Measurements from ENCODE around the gene DNASE2. TPM values are rescaled to one million over a fixed set of nuclear protein-coding genes. Genes with fewer than 3 reads are reported as not detected.

The DNASE2 gene
- polyA plus RNA-seq, 1 donor from 2014 or later, result 49.6 TPM

- H3K9me3 Mint-ChIP-seq, result peaks cover 0 to 9% (median 0%) of the 10 kb centered on the region in 3 donors
- H3K27ac Mint-ChIP-seq, result peak overlapping the region; percentile 98 to 100 (median 99)
- H3K4me1 Mint-ChIP-seq, result peaks cover 10 to 11% (median 11%) of the 10 kb centered on the region in 3 donors
- peak overlapping the region; percentile 89 to 96 (median 92) for H3K4me3 Mint-ChIP-seq
- H3K27me3 Mint-ChIP-seq, result no peaks in the 10 kb centered on the region
- H3K36me3 Mint-ChIP-seq, result peaks cover 3% of the 10 kb centered on the region
Observed at GRCh38 chr19:12880551-12881171, 588 bp downstream of the DNASE2 start.

- Mint-ChIP-seq H3K27ac (peak overlapping the region in 1 of 3 donors; percentile 60), H3K9me3 (peaks cover 3 to 4% (median 4%) of the 10 kb centered on the region in 3 donors), H3K4me3 (no peak overlapping the region), H3K36me3 (peaks cover 8% of the 10 kb centered on the region), H3K4me1 (peaks cover 0 to 9% (median 4%) of the 10 kb centered on the region in 3 donors), H3K27me3 (no peaks in the 10 kb centered on the region)
Observed at GRCh38 chr19:12875086-12875485, 6.2 kb downstream of the DNASE2 start.

- H3K4me3 Mint-ChIP-seq, result no peak overlapping the region
- no peaks in the 10 kb centered on the region for H3K27me3 Mint-ChIP-seq
- no peak overlapping the region for H3K27ac Mint-ChIP-seq
Observed at GRCh38 chr19:12873891-12874745, 7.1 kb downstream of the DNASE2 start.

GRCh38 chr19:12872941-12873890 is 8.0 kb downstream of the DNASE2 start:
- H3K27ac Mint-ChIP-seq, result peak overlapping the region in 1 of 3 donors; percentile 64

More at GRCh38 chr19:12873891-12874745, 7.1 kb downstream of the DNASE2 start:
- Mint-ChIP-seq H3K36me3 (peaks cover 9% of the 10 kb centered on the region), H3K4me1 (peaks cover 0 to 5% (median 3%) of the 10 kb centered on the region in 3 donors), H3K9me3 (peaks cover 3 to 4% (median 4%) of the 10 kb centered on the region in 3 donors)

GRCh38 chr19:12872255-12872654 is 9.0 kb downstream of the DNASE2 start:
- peak overlapping the region in 1 of 3 donors; percentile 64 for H3K27ac Mint-ChIP-seq
- peaks cover under 1 to 5% (median 4%) of the 10 kb centered on the region in 3 donors for H3K4me1 Mint-ChIP-seq
- no peaks in the 10 kb centered on the region for H3K27me3 Mint-ChIP-seq
- peaks cover 6% of the 10 kb centered on the region for H3K36me3 Mint-ChIP-seq
- H3K4me3 Mint-ChIP-seq, result peak overlapping the region in 1 of 4 donors; percentile 37
- H3K9me3 Mint-ChIP-seq, result peaks cover 3 to 4% (median 4%) of the 10 kb centered on the region in 3 donors

More at GRCh38 chr19:12872941-12873890, 8.0 kb downstream of the DNASE2 start:
- Mint-ChIP-seq H3K9me3 (peaks cover 3 to 4% (median 4%) of the 10 kb centered on the region in 3 donors), H3K4me3 (peak overlapping the region in 3 of 4 donors; percentile 8 to 73 (median 30)), H3K4me1 (peaks cover 0 to 5% (median 3%) of the 10 kb centered on the region in 3 donors), H3K27me3 (no peaks in the 10 kb centered on the region), H3K36me3 (peaks cover 9% of the 10 kb centered on the region)

- peaks cover 3 to 4% (median 4%) of the 10 kb centered on the region in 3 donors for H3K9me3 Mint-ChIP-seq
- peaks cover 3% of the 10 kb centered on the region for H3K27me3 Mint-ChIP-seq
- peaks cover 6% of the 10 kb centered on the region for H3K36me3 Mint-ChIP-seq
- H3K4me1 Mint-ChIP-seq, result peaks cover 4 to 8% (median 6%) of the 10 kb centered on the region in 3 donors
- peak overlapping the region in 1 of 4 donors; percentile 37 for H3K4me3 Mint-ChIP-seq
- H3K27ac Mint-ChIP-seq, result peak overlapping the region in 2 of 3 donors; percentile 39 to 64
Observed at GRCh38 chr19:12871681-12872080, 9.6 kb downstream of the DNASE2 start.

- peak overlapping the region in 1 of 4 donors; percentile 14 for H3K4me3 Mint-ChIP-seq
- no peak overlapping the region for H3K27ac Mint-ChIP-seq
- peaks cover 4 to 7% (median 6%) of the 10 kb centered on the region in 3 donors for H3K4me1 Mint-ChIP-seq
- H3K9me3 Mint-ChIP-seq, result peaks cover 3 to 4% (median 4%) of the 10 kb centered on the region in 3 donors
- peaks cover 3% of the 10 kb centered on the region for H3K36me3 Mint-ChIP-seq
- H3K27me3 Mint-ChIP-seq, result peaks cover 9% of the 10 kb centered on the region
Observed at GRCh38 chr19:12868540-12869112, 12.6 kb downstream of the DNASE2 start.

GRCh38 chr19:12867120-12868099 is 13.8 kb downstream of the DNASE2 start:
- H3K27me3 Mint-ChIP-seq, result peaks cover 9% of the 10 kb centered on the region
- H3K4me3 Mint-ChIP-seq, result peak overlapping the region; percentile 75 to 93 (median 86)
- H3K4me1 Mint-ChIP-seq, result peaks cover 3 to 7% (median 4%) of the 10 kb centered on the region in 3 donors
- H3K9me3 Mint-ChIP-seq, result peaks cover 0 to 4% (median 3%) of the 10 kb centered on the region in 3 donors
- peaks cover 3% of the 10 kb centered on the region for H3K36me3 Mint-ChIP-seq
- peak overlapping the region in 1 of 3 donors; percentile 61 for H3K27ac Mint-ChIP-seq

- Mint-ChIP-seq H3K36me3 (peaks cover 3% of the 10 kb centered on the region), H3K27ac (no peak overlapping the region), H3K4me3 (peak overlapping the region; percentile 62 to 92 (median 79)), H3K27me3 (peaks cover 9% of the 10 kb centered on the region), H3K4me1 (peaks cover 3 to 4% (median 3%) of the 10 kb centered on the region in 3 donors), H3K9me3 (no peaks in the 10 kb centered on the region)
Observed at GRCh38 chr19:12866416-12867119, 14.7 kb downstream of the DNASE2 start.

- peaks cover 3 to 4% (median 3%) of the 10 kb centered on the region in 3 donors for H3K4me1 Mint-ChIP-seq
- H3K9me3 Mint-ChIP-seq, result no peaks in the 10 kb centered on the region
- peaks cover 9% of the 10 kb centered on the region for H3K27me3 Mint-ChIP-seq
- H3K36me3 Mint-ChIP-seq, result peaks cover 3% of the 10 kb centered on the region
- H3K27ac Mint-ChIP-seq, result no peak overlapping the region
- peak overlapping the region; percentile 54 to 83 (median 68) for H3K4me3 Mint-ChIP-seq
Observed at GRCh38 chr19:12865746-12866415, 15.4 kb downstream of the DNASE2 start.

GRCh38 chr19:12864721-12865715 is 16.2 kb downstream of the DNASE2 start:
- peaks cover 3% of the 10 kb centered on the region for H3K36me3 Mint-ChIP-seq
- no peaks in the 10 kb centered on the region for H3K9me3 Mint-ChIP-seq
- H3K27ac Mint-ChIP-seq, result peak overlapping the region in 1 of 3 donors; percentile 77
- H3K27me3 Mint-ChIP-seq, result peaks cover 9% of the 10 kb centered on the region
- peak overlapping the region in 1 of 4 donors; percentile 65 for H3K4me3 Mint-ChIP-seq
- peaks cover 3 to 5% (median 4%) of the 10 kb centered on the region in 3 donors for H3K4me1 Mint-ChIP-seq
